Body of pancreas (tissue), 4 donors: ENCODE results near the gene SERPINB6.

Experiments used
- CTCF ChIP-seq, 7 experiments: fragments of 450-650 bp in 4 of 7; fragments of 200-600 bp in 3 of 7; sonication (generic) in 3 of 7; IDR thresholded peaks; one replicate each; pipeline ENCODE4 v1.5.1; 2016 to 2019; ENCODE audit warnings: antibody characterized with exemption in 7 of 7
- POLR2A ChIP-seq, 3 donors: fragments of 450-650 bp; IDR thresholded peaks; one replicate each; pipeline ENCODE4 v1.6.1; 2016; ENCODE audit warnings: antibody characterized with exemption in 3 of 3, mild to moderate bottlenecking in 2 of 3

DNA sequence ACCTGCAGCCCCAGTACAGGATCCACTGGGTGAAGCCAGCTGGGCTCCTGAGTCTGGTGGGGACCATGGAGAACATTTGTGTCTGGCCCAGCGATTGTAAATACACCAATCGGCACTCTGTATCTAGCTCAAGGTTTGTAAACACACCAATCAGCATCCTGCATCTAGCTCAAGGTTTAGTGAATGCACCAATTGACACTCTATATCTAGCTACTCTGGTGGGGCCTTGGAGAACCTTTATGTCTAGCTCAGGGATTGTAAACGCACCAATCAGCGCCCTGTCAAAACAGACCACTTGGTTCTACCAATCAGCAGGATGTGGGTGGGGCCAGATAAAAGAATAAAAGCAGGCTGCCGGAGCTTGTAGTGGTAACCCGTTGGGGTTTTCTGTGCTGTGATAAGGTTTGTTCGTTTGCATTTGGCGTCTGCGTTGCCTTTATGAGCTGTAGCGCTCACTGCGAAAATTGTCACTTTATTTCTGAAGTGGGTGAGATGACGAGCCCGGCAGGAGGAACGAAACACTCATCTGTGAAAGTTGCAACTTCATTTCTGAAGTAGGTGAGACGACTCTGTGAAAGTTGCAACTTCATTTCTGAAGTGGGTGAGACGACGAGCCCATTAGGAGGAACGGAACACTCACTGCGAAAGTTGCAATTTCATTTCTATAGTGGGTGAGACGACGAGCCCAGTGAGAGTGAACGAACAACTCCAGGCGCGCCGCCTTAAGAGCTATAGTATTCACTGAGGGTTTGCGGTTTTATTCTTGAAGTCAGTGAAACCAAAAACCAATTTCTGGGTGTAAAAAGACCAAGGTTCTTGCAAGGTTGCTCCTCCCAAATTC is 31.1 kb downstream of the SERPINB6 start:
- TF ChIP-seq POLR2A (IDR thresholded peaks at IDR 0.05): peak in 1 of 3 donors; percentile 17
- TF ChIP-seq CTCF (IDR thresholded peaks at IDR 0.05): no peak
